Stimulated activated CD4-positive, alpha-beta T cell treated with anti-CD3 and anti-CD28 coated beads, TNF-alpha, amount 100 ng/mL, for 24 hours (primary cell): ENCODE results near the gene CLEC19A.

Experiments
- DNase-seq, 3 experiments: peaks; one replicate each; pipeline ENCODE4 v3.0.0-alpha.2; 2020; ENCODE audit warnings: low read depth in 3 of 3

Gene CLEC19A

DNA sequence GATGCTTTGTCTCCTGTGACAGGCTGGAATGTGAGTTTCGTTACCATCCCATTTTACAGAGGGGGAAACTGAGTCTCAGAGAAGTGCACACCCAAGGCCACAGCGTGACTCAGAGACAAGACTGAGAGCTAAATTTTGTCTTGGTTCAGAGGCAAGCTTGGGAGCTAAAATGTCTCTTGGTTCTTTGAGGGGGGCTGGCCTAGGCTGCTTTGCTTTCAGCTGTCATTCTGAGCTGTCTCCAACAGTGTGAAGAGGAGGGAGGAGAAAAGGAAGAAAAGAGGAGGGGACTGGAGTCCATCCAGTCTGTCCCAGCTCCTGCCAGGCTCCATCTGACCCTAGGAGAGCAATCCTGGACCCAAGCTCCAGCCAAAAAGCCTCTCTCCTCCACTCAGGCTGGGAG lies at the start of gene CLEC19A:
Gene CLEC19A, plus strand, starts transcription at position 301 of the 400 bp plus-strand sequence. CDS start 121 bp downstream, outside the sequence.
- no peak for DNase-seq

DNA sequence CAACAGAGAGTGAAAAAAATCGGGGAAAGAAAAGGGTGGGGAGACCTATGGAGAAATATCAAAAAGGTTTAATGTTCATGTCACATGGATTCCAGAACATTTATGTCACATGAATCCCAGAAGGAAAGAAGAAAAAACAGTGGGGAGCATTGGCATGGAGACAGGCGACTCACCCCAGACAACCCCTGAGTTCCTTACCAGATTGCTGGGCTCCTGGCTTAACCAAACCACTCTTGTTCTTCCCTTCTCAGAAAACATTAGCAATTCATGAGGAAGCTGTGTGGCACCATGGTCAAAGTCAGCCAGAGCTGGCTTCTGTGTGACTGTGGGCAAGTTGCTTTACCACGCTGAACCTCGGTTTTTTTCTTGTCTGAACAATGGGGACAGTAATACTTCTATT lies 49.6 kb upstream of the CLEC19A start:
- no peak for DNase-seq

DNA sequence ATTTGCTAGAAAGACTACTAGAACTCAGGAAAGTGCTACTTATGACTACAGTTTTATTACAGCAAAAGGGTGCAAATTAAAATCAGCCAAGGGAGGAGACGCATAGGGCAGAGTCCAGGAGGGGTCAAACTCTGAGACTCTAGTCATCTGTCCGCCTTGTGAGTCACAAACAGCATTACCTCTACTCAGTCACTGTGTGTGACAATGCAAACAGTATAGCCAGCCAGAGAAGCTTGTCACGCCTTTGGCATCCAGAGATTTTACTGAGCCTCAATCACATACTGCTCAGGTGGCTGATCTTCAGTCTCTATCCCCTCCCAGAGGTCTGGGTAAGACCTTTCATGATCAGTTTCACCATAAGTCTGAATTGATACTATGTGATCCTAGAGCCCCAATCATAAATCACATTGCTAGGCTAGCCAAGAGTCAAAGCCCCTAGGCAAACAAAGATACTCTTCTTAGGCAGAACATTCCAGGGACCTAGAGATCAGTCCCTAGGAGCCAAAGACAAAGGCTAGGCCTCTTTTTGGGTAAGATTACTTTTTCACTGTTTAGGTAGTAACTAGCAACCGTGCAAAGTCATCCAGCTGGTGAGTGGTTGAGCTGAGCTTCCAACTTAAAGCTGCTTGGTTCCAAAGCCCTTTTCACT lies 48.8 kb upstream of the CLEC19A start:
- DNase-seq: no peak

GRCh38 chr16:19238406-19238805 lies 47.1 kb upstream of the CLEC19A start:
- DNase-seq: no peak

DNA sequence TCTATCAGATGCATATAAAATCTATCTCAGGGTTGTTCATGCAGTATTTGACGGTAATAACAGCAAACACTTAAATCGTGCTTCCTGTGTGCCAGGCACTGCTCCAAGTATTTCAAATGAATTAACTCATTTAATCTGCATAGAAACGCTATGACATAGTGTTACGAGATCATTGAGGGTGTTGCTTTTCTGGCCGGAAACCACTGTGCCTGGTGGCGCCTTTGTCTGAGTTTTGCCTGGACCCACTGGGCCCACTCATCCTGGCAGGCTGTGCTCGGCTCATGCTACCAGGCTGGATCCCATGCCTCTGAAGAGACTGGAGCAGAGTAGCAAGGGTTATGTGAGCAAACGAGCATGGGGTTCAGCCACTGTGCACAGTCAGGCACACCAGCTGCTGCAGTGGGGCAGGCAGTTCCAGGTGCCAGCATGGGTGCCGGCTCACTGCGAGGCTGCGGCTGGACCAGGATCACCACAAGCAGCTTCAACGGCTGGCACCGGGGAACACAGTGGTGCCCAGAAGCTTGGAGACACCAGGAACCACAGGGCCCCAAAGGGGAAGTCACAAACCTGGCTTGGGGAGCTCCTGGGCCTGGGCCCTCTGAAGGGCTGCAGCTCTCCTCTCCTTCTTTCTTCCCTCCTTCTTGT lies 45.9 kb upstream of the CLEC19A start:
- DNase-seq: no peak

GRCh38 chr16:19240494-19240893 lies 45.0 kb upstream of the CLEC19A start:
- no peak for DNase-seq

GRCh38 chr16:19241512-19241911 lies 44.0 kb upstream of the CLEC19A start:
- DNase-seq: no peak

DNA sequence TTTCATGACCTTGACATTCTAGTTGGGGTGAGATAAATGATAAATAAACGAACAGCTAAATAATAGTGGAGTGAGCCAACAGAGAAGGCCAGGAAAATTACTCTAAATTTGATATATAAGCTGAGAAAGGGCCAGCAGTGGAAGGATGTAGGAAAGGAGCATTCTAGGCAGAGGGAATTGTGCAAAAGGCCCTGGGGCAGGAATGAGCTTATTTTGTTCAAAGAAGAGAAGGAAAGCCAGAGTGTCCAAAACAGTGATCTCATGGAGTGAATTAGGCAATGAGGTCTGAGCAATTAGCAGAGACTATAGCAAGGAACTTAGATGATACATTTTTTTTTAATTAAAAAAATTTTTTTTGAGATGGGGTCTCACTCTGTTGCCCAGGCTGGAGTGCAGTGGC lies 43.3 kb upstream of the CLEC19A start:
- DNase-seq: no peak

- no peak for DNase-seq
Observed at GRCh38 chr16:19242987-19243575, 42.5 kb upstream of the CLEC19A start.

- no peak for DNase-seq
Observed at GRCh38 chr16:19245326-19245925, 40.1 kb upstream of the CLEC19A start.

GRCh38 chr16:19252904-19253303 lies 32.6 kb upstream of the CLEC19A start:
- no peak for DNase-seq

GRCh38 chr16:19254611-19255010 lies 30.9 kb upstream of the CLEC19A start:
- no peak for DNase-seq

DNA sequence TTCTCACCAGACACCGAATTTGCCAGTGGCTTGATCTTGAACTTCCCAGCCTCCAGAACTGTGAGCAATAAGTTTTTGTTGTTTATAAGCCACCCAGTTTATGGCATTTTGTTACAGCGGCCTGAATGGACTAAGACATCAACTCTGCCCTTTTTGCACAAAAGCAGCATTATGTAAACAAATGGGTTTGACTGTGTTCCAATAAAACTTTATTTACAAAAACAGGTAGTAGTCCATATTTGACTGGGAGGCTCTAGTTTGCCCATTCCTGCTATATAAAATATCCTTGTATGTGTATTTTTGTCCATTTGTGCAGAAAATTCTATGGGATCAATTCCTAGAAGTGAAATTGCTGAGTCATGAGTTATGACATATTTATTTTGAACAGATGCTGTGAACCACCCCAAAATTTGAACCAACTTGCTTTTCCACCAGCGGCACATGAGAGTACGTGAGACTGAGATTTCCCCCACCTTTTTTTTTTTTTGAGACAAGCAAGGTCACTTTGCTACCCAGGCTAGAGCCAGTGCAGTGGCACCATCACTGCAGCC lies 21.3 kb upstream of the CLEC19A start:
- no peak for DNase-seq

- DNase-seq: no peak
Observed at GRCh38 chr16:19265380-19265930, 20.1 kb upstream of the CLEC19A start.

GRCh38 chr16:19266774-19267173 lies 18.8 kb upstream of the CLEC19A start:
- no peak for DNase-seq

DNA sequence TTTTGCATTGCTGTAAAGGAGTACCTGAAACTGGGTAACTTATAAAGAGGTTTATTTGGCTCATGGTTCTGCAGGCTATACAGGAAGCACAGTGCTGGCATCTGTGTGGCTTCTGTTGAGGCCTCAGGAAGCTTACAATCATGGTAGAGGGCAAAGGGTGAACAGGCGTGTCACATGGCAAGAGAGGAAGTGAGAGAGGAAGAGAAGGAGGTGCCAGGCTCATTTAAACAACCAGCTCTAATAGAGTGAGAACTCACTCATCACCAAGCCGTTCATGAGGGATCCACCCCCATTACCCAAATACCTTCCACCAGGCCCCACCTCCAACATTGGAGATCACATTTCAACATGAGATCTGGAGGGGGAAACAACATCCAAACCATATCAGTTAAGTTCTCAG lies 16.4 kb upstream of the CLEC19A start:
- DNase-seq: no peak

GRCh38 chr16:19274165-19274797 lies 11.2 kb upstream of the CLEC19A start:
- no peak for DNase-seq

- no peak for DNase-seq
Observed at GRCh38 chr16:19278403-19278802, 7.1 kb upstream of the CLEC19A start.

DNA sequence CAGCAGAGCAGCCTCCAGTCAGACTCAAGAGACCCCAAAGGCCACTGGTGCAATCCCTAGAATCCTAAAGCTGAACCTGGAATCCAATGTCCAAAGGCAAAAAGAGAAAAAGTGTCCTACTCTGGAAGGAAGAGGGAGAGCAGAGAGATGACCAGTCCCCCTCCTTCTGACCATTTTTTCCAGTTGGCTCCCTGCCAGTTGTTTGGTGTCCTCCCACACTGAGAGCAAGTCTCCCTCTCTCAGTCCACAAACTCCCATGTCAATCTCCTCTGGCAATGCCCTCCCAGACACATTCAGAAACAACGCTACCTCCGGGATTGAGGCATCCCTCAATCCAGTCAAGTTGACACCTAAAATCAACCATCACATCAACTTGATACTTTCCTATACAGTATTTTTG lies 4.3 kb upstream of the CLEC19A start:
- DNase-seq: no peak

DNA sequence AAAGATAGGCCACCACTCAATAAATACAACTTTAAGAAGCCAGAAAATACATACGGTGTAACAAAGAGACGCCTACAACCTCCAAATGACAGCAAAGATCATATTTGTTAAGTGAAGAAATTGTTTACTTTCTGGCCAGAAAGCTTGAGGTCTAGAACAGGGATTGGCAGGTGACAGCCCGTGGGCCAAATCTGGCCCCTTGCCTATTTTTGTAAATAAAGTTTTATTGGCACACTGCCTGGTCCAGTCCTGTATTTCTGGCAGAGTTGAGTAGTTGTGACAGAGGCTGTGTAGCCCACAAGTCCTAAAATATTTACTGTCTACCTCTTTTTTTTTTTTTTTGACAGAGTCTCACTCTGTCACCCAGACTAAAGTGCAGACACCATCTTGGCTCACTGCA lies 3.4 kb upstream of the CLEC19A start:
- no peak for DNase-seq

DNA sequence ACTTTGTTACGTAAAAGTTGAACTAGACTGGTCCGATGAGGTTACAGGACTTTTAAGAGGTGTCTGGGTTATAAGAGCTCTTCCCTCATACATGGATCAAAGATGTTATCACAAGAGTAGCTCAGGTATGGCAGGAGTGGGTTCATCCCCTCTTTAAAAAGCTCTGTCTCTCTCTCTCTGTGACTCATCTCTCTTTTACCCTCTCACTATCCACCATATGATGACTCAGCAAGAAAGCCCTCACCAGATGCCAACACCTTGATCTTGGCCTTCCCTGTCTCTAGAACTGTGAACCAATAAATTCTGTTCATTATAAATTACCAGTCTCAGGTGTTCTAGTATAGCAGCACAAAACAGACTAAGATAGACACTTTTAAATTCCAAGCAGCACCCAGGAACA lies 1.9 kb upstream of the CLEC19A start:
- no peak for DNase-seq

GRCh38 chr16:19284207-19284606 lies 1.3 kb upstream of the CLEC19A start:
- DNase-seq: no peak
